Activated CD8-positive, alpha-beta memory T cell treated with anti-CD3 and anti-CD28 coated beads, Interleukin-2, amount 50 U/mL, for 1 hour (primary cell): Measurements from ENCODE around the gene RPL28.

ENCODE experiments used
- DNase-seq: peaks from one replicate; pipeline ENCODE4 v3.0.0-alpha.2; 2020; ENCODE audit errors: extremely low read depth

The RPL28 gene

DNA sequence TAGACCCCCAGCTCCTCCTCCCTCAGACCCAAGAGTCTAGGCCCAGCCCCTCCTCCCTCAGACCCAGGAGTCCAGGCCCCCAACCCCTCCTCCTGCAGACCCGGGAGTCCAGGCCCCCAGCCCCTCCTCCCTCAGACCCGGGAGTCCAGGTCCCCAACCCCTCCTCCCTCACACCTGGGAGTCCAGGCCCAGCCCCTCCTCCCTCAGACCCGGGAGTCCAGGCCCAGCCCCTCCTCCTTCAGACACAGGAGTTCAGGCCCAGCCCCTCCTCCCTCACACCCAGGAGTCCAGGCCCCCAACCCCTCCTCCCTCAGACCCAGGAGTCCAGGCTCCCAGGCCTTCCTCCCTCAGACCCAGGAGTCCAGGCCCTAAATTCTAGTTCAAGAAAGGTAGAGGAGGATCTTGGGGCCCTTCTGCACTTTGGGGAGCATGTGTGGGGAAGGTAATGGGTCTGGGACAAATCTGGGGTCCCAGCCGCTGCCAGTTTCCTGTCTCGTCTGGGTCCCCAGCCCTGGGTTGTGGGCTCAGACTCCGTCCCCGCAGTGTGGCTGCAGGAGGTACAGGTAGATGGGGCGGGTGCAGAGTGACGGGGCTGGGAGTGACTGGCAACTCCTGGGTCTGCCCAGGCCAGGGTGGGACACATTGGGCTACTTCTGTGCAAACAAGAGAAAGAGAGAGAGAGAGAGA lies 12.3 kb upstream of the RPL28 start:
- DNase-seq: no peak

DNA sequence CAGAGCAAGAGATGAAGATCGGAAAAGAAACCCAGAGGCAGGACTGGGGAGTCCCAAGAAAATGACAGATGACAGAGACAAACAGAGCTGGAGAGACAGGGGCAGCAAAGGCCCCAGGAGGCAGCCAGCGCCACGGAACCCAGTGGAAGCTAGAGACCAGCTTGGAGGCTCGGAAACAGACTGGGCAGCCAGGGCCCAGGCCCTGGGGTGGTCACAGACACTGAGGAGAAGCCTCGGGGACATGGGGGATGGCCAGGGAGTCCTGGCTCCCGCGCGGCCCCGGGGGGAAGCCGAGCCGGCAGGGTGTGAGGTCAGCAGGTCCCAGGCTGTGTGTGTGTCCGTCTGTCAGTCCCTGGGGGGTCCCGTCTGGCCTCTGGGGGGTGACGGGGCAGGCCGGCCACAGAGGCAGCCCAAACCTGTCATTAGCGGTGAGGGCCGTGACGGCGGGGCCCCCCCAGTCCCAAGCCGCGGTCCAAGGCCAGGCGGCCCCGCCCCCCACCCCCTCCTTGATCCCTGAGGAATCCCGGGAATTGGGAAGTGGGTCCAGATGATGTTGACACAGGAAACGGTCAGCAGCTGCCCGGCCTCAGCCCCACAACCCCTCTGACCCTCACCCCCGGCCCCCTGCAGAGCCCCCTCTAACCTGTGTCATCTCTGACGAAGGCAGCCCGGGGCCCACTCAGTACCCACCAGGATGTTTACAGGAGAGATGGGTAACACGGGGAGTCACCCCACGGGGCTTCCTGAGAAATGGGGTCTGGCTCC lies 11.6 kb upstream of the RPL28 start:
- no peak for DNase-seq

DNA sequence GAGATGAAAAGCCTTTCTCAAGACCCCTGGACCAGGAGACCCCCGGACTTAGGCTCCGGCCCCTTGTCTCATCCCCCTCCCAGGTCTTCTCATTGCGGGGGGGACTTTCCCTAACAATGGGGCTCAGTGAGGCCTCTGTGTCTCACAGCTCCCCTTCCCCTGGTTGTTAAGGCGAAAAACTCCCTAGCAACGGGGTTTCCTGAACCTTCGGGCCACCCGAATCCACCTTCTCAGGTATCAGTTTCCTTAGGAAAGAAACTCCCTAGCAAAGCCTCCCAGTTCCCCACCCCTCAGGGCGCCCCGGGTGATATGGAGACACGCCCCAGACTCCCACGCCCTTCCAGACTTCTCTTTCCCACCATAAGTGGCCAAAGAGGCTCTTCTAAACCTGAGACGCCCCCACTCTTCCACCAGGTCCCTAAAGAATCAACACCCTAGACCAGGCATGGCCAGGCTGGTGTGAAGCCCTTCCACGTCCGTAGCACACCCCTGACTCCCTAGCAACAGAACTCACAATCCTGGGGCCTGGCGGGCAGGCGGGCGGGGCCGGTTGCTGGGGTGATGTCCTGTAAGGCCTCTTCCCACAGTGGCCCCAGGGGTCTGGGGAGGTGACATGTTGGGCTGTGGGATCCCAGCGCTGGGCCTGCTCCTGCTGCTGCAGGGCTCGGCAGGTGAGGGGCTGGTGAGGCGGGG lies 9.3 kb upstream of the RPL28 start, which contains the start of gene TMEM190:
Gene TMEM190 (plus strand): TSS at position 586 of the 693 bp plus-strand sequence. CDS start 28 bp downstream, at position 614.
- no peak for DNase-seq

DNA sequence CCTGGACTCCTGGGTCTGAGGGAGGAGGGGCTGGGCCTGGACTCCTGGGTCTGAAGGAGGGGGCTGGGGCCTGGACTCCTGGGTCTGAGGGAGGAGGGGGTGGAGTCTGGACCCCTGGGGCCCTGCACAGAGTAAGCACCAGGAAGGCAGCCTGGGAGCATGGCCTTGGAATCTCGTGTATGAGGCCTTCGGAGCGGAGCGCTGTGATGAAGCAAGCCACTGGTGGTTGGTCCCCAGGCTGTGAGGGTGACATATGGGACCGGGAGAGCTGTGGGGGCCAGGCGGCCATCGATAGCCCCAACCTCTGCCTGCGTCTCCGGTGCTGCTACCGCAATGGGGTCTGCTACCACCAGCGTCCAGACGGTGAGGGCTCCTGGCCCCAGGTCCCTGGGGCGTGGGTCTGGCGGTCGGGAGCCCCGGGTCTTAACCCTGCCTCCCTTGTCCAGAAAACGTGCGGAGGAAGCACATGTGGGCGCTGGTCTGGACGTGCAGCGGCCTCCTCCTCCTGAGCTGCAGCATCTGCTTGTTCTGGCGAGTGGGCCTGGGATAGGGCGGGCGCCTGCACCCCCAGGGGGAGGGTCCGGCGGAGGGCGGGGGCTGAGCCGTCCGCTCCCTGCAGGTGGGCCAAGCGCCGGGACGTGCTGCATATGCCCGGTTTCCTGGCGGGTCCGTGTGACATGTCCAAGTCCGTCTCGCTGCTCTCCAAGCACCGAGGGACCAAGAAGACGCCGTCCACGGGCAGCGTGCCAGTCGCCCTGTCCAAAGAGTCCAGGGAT lies 8.2 kb upstream of the RPL28 start:
- DNase-seq: no peak

DNA sequence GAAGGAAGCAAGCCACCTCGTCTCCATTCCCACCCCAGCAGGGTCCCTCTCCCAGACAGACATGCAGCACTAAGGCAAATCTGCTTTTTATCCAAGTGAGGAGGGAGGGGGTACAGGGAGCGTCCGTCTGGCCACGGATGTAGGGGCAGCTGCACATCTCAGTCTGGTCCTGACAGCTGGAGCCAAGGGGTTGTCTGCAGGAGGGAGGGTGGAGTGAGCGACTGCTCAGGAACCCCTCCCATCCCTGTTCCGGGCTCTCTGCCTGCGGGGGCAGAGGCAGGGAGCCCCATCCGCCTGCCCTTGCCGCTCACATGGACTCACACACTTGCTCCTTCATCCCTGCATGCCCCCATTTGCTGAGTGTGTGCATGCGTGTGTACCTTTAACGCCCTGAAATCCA lies 6.6 kb upstream of the RPL28 start:
- DNase-seq: no peak

DNA sequence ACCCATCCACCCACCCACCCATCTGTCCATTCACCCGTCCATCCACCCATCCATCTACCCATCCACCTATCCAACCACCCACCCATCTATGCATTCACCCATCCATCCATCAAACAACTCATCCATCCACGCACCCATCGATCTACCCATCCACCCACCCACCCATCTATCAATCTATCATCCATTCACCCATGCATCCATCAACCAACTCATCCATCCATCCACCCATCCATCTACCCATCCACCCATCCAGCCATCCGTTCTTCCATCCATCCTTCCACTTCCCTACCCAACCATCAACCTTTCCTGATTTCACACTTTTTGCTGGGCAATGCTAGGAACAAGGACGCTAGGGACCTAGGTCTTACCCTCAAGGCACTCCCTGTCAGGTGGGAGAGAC lies 3.7 kb upstream of the RPL28 start:
- DNase-seq: no peak

DNA sequence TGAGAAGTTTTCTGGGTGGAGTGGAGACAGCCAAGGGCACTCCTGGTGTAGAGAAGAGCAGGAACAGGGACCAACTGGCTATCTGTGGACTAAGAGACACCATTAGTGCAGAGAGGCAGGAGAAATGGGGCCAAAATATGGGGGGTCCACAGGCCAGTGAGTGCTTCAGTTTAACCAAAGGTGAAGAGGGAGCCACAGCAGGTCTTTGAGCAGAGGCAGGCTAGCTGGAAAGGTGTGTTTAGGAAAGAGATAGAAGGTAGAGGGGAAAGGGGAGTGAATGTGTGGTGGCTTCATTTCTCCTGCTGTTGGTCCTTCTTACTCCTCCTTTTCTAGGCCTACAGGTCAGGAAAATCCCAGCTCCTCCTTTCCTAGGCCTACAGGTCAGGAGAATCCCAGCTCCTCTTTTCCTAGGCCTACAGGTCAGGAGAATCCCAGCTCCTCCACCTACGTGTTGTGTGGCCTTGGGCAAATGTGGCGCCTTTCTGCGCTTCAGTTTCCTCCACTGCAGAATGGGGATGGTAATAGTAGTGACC lies 3.1 kb upstream of the RPL28 start:
- DNase-seq: no peak

DNA sequence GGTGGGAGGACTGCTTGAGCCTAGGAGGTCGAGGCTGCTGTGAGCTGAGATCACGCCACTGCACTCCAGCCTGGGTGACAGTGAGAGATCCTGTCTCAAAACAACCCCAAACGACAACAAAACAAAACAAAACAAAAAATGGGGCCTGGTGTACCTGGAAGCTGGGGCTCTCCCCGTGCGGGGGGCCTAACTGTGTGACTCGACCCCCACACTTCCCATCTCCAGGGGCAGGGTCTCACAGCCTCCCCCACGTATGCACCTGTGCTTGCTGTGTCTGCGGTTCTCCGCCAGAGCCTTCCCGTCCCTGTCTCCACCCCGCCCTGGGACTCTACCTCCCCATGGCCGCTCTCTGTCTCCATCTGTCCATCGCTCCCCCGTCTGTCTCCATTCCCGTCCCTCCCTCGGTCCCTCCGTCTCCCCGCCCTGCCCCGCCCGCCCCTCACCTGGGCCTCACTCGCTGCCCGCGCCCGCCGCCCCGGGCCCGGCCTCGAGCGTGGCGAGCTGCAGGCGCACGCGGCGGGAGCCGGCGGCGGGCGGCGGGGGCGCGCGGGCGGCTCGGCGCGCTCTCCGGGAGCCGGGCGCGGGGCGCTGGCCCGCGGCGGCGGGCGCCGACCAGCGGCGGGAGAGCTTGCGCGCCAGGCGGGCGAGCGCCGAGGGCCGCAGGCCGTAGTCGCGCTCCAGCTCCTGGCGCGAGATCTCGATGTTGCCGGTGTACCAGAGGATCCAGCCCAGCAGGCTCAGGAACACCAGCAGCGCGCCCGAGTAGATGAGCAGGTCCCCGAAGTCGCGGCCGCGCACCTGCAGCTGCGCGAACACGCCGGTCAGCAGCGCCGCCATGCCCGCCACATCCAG lies 2.2 kb upstream of the RPL28 start:
- no peak for DNase-seq

DNA sequence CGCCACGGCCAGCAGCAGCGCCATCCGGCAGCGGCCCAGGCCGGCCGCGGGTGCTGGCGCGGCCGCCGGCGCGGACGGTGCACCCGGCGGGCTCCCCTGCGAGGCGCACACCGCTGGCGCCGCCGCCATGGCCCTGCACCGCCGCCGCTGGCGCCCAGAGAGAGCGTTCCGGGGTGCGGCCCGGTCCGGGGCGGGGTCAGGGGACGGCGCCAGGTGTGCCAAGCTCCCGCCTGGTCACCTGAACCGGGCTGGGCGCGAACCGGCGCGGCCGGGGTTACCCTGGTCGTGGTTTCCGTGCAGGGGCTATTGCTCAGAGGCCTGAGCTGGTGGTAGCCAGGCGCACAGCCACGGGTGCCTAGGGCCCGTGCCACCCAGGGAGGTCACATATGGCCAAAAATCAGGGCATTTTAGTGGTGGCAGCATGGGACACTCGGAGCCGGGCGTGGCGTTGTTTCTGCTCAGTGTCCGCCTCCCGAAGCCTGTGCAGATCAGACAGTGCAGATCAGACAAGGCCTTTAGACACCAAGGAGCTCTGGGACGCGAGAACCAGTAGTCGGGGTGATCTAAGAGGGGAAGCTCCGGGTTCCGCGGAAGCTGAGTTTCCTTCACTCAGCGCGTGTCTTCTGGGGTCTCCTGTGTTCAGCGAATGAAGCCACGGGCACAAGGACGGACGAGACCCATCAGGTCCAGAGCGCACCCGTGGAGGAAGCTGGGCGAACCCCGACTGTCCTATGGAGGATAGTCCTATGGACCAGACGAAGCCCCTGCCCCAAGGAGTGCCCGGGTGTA lies 1.4 kb upstream of the RPL28 start, which contains the start of gene TMEM238:
Gene TMEM238 (minus strand): TSS at position 162 of the 789 bp plus-strand sequence. CDS start 33 bp downstream, at position 129.
- DNase-seq: no peak

DNA sequence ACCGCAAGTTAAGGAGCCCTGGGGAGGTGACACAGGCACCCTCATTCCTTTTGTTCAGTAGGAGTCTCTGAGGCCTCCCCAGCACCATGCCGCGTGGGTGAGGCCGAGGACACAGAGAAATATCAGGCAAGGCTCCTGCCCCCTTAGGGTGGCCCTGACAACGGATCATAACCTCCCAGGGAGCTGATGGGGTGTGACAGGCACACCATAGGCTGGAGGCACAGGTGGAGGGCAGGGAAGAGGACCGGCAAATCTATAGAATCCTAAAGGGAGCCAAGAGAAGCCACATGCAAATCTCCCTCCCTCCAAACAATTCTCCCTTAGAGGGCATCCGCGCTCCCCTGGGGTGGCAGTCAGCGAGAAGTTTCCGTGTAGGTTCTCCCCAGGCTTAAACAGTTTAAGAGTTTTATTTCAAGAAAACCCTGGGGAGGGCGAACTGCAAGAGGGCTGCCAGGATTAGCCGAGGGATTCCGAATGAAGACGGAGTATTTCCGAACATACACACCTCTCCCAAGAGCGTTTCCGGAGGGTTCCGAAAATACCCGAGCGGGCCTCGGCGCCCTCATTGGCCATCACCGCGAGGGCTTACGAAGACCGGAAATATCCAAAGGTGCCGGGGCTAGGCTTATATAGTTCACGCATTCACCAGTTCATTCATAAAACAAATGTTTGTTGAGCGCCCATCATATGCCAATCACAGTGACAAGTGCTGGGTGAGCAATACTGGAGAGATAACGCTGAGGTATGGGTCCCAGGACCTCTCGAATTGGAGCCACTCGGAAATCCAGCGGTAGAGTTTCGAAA lies 610 bp upstream of the RPL28 start:
- peak; percentile 79 for DNase-seq

DNA sequence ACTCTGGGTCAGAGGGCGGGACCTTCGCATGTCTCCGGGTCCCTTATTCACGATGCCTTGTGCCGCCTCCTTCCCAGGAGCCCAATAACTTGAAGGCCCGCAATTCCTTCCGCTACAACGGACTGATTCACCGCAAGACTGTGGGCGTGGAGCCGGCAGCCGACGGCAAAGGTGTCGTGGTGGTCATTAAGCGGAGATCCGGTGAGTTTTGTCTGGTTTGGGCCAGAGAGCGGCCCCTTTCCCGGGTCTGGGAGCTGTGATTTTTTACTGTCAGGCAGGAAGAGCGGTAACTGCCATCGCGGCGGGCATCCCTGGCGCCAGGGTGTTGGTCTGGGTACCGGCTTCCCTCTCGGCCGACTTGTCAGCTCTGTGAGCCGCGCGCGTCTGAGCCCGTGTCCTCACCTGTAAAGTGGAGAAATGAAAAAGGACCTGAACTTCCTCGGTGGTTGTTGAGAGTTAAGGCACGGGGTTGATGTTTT lies 800 bp downstream of the RPL28 start:
- no peak for DNase-seq

DNA sequence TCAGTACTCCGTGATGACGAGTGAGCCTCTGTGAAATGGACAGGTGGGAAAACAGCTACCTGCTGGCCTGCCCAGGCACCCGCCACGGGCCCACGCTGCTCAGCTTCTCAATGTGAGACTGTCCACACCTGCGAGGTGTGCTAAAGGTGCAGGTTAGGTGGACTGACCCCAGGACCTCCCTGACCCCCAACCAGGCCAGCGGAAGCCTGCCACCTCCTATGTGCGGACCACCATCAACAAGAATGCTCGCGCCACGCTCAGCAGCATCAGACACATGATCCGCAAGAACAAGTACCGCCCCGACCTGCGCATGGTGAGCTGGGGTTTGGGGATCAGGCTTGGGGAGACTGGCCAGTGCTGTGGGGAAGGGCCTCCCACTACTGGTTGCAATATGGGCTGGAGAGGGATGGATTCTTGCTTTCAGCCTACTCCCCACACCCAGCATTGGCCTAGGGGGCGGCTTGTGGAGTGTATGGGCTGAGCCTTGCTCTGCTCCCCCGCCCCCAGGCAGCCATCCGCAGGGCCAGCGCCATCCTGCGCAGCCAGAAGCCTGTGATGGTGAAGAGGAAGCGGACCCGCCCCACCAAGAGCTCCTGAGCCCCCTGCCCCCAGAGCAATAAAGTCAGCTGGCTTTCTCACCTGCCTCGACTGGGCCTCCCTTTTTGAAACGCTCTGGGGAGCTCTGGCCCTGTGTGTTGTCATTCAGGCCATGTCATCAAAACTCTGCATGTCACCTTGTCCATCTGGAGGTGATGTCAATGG lies 2.2 kb downstream of the RPL28 start:
- DNase-seq: no peak

DNA sequence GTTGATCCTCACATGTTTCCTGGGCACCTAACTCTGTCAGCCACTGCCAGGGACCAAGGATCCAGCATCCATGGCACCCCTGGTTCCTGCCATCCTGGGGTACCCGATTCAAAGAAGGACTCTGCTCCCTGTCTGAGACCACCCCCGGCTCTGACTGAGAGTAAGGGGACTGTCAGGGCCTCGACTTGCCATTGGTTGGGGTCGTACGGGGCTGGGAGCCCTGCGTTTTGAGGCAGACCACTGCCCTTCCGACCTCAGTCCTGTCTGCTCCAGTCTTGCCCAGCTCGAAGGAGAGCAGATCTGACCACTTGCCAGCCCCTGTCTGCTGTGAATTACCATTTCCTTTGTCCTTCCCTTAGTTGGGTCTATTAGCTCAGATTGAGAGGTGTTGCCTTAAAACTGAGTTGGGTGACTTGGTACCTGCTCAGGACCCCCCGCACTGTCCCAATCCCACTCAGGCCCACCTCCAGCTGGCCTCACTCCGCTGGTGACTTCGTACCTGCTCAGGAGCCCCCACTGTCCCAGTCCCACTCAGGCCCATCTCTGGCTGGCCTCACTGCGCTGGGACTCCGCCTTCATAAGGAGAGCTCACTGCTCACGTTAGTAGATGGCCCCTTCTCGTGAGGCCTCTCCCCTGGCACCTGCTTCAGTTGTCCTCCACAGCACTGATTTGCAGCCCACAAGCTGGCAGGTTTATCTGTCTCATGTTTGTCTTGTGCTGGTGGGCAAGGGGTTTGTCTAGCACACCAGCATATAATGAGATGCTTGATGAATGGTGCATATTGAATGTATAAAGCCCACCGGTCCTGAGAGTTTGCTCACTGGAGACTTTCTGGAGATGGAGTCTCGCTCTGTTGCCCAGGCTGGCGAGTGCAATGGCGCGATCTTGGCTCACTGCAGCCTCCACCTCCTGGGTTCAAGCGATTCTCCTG lies 3.9 kb downstream of the RPL28 start:
- no peak for DNase-seq

DNA sequence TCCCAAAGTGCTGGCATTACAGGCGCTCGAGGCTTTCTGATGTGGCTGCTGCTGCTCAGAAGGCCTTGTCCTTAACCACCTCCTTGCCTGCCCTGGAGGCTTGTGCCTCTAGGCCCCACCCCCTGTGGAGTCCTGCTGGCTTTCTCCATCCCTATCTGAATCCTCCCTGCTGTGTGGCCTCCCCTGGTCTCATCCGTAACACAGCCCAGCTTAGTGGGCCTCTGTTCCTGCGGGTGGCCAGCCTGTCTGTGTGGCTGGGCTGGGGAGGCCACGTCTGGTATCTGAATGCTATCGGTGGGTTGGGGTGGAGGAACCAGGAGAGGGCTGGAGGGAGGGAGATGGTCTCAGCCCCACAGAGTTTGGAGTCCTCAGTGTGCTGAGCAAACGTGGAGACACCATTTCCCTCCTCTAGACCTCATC lies 4.7 kb downstream of the RPL28 start:
- no peak for DNase-seq

DNA sequence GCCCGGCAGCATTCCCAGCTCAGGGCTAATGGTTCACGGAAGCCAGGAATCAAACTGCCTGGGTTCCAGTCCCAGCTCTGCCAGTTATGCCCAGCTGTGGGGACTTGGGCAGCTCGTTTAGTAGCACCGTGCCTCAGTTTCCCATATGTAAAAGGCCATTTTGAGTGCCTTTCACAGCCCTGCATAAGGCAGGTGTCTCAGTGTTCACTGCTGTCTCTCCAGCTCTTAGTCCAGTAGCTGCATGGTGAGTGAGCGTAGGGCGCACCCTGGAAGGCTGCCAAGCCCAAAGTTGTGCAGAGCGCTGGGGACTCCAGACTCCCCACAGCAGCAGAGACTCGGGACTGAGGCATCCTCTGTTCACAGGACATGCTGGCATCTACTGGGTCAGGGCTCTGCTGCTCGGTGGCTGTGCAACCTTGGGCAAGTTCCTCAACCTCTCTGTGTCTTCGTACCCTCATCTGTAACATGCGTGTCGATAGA lies 5.5 kb downstream of the RPL28 start:
- no peak for DNase-seq

DNA sequence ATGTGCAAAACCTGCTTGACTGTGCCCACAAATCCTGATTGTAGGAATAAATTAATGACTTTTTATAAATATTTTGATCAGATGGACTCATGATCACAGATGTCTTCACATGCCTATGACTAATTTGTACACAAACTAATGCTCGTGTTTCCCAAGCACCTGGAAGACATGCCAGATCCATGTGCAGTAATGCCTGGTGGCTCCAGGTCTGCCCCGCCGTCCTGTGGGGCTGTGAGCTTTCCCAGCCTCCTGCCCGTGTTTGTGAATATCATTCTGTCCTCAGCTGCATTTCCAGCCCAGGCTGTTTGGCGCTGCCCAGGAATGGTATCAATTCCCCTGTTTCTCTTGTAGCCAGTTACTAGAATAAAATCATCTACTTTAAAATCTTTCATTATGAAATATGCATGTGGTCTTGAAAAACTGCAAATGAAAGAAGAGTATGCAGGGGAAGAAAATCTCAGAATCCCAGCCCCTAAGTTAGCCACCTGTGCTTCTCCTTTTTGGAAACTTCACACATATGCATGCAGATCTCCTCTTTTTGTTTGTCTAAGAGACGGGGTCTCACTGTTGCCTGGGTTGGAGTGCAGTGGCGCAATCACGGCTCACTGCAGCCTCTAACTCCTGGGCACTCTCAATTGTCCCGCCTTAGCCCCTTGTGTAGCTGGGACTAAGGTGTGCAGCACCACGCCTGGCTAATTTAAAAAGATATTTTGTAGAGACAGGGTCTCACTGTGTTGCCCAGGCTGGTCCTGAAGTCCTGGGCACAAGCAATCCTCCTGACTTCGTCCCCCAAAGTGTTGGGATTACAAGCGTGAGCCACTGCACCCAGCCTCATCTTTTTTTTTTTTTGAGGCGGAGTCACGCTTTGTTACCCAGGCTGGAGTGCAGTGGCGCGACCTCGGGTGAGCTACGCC lies 6.2 kb downstream of the RPL28 start:
- DNase-seq: no peak
